BLaER1 (cell line): ENCODE measurements around the gene DESI1.
"Not testable (repeated sequence)": the region's sequence is repeated elsewhere in the genome, so short reads cannot be mapped to it uniquely, and the experiment has no call there.

ENCODE experiments used
- H3K27ac ChIP-seq: shearing (Covaris generic); formaldehyde crosslinking; 2 replicates; pipeline ENCODE4 v1.8.1; 2022
- H3K27me3 ChIP-seq: shearing (Covaris generic); formaldehyde crosslinking; 2 replicates; pipeline ENCODE4 v1.8.1; 2022
- H3K36me3 ChIP-seq: shearing (Covaris generic); formaldehyde crosslinking; 2 replicates; pipeline ENCODE4 v1.8.1; 2022
- H3K4me1 ChIP-seq: shearing (Covaris generic); formaldehyde crosslinking; 2 replicates; pipeline ENCODE4 v1.8.1; 2022
- H3K4me2 ChIP-seq: shearing (Covaris generic); formaldehyde crosslinking; 2 replicates; pipeline ENCODE4 v1.8.1; 2022
- H3K4me3 ChIP-seq: shearing (Covaris generic); formaldehyde crosslinking; 2 replicates; pipeline ENCODE4 v1.8.1; 2022
- H3K9ac ChIP-seq: shearing (Covaris generic); formaldehyde crosslinking; 2 replicates; pipeline ENCODE4 v1.8.1; 2022
- H3K9me3 ChIP-seq: shearing (Covaris generic); formaldehyde crosslinking; 2 replicates; pipeline ENCODE4 v1.8.1; 2022
- H4K20me1 ChIP-seq: shearing (Covaris generic); formaldehyde crosslinking; 2 replicates; pipeline ENCODE4 v1.8.1; 2022
- Cebpa-rat ChIP-seq: shearing (Covaris generic); IDR thresholded peaks from 2 replicates; pipeline ENCODE4 v1.8.1; 2022

DESI1 gene

DNA sequence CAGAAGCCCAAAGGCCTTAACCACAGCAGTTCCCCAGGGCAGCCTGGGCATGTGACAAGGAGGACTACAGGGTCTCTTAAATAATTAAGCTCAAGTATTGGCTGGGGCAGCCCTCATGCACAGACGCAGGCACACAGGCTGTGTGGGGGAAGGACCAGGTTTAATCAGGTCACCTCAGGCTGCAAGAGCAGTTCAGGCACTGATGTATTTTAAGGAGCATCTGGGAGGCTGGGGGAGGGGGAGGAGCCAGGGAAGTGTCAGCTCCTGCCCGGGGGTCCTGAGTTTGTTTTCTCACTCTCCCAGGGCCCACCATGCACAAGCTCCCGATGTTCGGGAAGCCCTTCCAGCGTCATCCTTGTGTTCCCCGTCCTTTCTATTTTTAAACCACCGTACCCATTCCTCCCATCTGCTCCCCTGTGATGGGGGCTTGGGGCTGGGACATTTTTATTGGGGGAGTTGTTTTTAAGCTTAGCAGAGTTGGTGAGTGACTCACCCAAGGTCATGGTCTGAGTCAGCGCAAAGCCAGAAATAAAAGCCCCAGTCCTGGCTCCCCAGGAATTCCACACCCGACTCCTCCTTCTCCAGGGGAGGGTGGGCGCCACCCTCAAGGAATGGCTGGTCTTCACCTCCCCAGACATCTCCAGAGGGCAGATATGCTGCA, 57.7 kb downstream of the DESI1 start:
- Histone ChIP-seq H3K4me3 (no peak overlapping the region), H3K27me3 (peaks cover 16% of the 10 kb centered on the region), H3K9me3 (no peaks in the 10 kb centered on the region), H3K4me2 (peak overlapping the region; percentile 43), H3K36me3 (no peaks in the 10 kb centered on the region), H4K20me1 (no peaks in the 10 kb centered on the region), H3K27ac (no peak overlapping the region), H3K4me1 (peaks cover 20% of the 10 kb centered on the region), H3K9ac (no peak overlapping the region)
- TF ChIP-seq Cebpa-rat, result no peak

DNA sequence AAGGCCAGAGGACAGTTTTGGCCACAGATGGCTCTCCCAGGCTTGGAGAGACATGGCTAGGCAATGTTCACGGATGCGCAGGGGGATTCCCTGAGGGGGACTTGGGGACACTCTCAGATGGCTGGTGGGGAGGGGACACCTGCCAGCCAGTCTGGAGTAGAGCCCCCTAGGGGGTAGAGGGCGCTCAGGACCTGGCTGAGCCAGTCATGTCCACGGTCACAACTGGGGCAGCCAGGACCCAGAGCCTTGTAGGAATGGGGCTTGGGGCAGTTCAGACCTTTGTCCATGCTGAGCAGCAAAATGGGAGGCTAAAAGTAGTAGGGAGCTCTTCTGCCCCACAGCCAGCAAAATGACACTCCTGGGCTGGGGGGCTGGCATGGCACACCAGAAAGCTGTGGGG, 58.4 kb downstream of the DESI1 start:
- Histone ChIP-seq H3K4me3 (no peak overlapping the region), H3K4me2 (peak overlapping the region; percentile 43), H3K36me3 (no peaks in the 10 kb centered on the region), H3K4me1 (peaks cover 28% of the 10 kb centered on the region), H3K9me3 (no peaks in the 10 kb centered on the region), H3K9ac (no peak overlapping the region), H4K20me1 (no peaks in the 10 kb centered on the region), H3K27me3 (peaks cover 16% of the 10 kb centered on the region), H3K27ac (no peak overlapping the region)
- TF ChIP-seq Cebpa-rat, result no peak

DNA sequence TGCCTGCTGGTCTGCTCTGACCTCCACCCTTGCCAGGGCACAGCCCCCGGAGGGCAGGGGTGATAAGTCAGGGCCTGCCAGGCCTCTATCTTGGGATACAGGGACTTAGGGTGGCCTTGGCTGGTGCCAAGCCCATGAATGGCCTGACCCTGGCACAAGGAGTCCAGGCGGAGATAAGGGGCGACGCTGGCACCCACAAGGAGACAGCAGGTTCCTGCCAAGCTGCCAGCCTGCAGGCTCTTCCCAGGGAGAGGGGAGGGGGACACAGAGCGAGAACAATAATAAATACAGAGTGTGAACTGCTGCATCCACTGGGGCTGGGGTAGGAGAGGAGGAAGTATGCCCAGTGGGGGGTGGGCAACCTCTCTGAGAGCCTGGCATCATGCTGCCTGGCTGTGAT, 59.1 kb downstream of the DESI1 start:
- Histone ChIP-seq H3K4me2 (0 out of 2 replicates have a peak overlapping the region, but pooled peaks have one; percentile 43), H3K4me3 (no peak overlapping the region)
- no peak for TF ChIP-seq Cebpa-rat

DNA sequence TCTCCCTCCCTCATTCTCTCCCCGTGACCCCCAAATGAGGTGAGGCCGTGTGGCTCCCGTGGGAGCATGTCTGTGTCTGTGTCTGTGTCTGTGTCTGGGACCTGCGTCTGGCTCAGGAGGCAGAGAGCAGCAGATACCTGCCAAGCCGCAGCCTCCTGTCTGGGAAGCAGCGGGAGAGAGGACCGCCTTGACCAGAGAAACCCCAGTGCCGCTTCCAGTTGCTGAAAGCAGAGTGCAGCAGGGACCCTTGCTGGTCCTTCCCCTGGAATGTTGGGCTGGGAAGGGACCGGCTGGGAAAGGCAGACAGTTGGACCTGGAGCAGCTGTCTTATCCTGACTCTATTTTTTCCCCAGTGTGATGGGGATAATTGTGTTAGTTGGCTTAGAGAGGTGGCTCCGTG, 59.5 kb downstream of the DESI1 start:
- H3K27me3 ChIP-seq, result peaks cover 16% of the 10 kb centered on the region
- H3K9ac ChIP-seq, result no peak overlapping the region
- no peaks in the 10 kb centered on the region for H3K36me3 ChIP-seq
- no peak overlapping the region for H3K27ac ChIP-seq
- peak overlapping the region; percentile 21 for H3K4me2 ChIP-seq
- H3K9me3 ChIP-seq, result no peaks in the 10 kb centered on the region
- peaks cover 38% of the 10 kb centered on the region for H3K4me1 ChIP-seq
- no peak overlapping the region for H3K4me3 ChIP-seq
- H4K20me1 ChIP-seq, result no peaks in the 10 kb centered on the region
- no peak for TF ChIP-seq Cebpa-rat

More for the DNA sequence above, 59.1 kb downstream of the DESI1 start:
- H3K9me3 ChIP-seq, result no peaks in the 10 kb centered on the region
- no peak overlapping the region for H3K27ac ChIP-seq
- peaks cover 16% of the 10 kb centered on the region for H3K27me3 ChIP-seq
- H4K20me1 ChIP-seq, result no peaks in the 10 kb centered on the region
- H3K4me1 ChIP-seq, result peaks cover 34% of the 10 kb centered on the region
- H3K9ac ChIP-seq, result no peak overlapping the region
- H3K36me3 ChIP-seq, result no peaks in the 10 kb centered on the region

DNA sequence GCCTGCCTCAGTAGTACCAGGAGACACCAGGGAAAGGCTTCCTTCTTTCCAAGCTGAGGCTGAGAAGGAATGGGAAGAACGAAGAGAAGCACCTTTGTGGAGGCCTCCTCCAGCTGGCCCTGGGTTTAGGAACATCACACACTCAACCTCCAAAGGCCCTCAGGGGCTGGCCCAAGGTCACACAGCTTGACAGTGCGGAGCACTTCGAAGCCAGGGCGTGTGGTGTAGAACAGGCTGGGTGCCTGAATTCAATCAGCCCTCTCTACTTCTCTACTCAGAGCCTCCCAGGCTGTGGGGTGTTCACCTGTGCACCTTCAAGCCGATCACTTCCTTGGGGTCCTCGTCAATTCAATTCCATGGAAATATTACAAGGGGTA, 60.8 kb downstream of the DESI1 start:
- no peak overlapping the region for H3K9ac ChIP-seq
- no peak overlapping the region for H3K4me2 ChIP-seq
- TF ChIP-seq Cebpa-rat, result no peak
- no peak overlapping the region for H3K27ac ChIP-seq
- H3K4me3 ChIP-seq, result no peak overlapping the region
- H4K20me1 ChIP-seq, result no peaks in the 10 kb centered on the region
- no peaks in the 10 kb centered on the region for H3K36me3 ChIP-seq
- peaks cover 43% of the 10 kb centered on the region for H3K4me1 ChIP-seq
- H3K27me3 ChIP-seq, result peaks cover 16% of the 10 kb centered on the region
- no peaks in the 10 kb centered on the region for H3K9me3 ChIP-seq

DNA sequence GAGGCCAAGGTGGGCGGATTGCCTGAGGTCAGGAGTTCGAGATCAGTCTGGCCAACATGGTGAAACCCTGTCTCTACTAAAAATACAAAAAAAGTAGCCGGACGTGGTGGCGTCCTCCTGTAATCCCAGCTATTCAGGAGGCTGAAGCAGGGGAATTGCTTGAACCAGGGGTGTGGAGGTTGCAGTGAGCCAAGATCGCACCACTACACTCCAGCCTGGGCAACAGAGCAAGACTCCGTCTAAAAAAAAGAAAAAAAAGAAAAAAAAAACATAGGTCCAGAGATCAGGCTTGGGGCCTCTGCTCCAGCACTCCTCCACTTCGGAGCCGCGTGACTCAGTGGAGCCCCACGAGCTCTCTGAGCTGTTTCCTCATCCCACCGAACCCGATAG, 62.6 kb downstream of the DESI1 start:
- 0 out of 2 replicates have a peak overlapping the region, but pooled peaks have one; percentile 60 for H3K27ac ChIP-seq
- H3K9ac ChIP-seq, H3K9me3 ChIP-seq, H3K36me3 ChIP-seq, H3K4me3 ChIP-seq, H4K20me1 ChIP-seq: not testable (repeated sequence)
- peak overlapping the region; percentile 83 for H3K4me2 ChIP-seq
- H3K4me1 ChIP-seq, result peaks cover 40% of the 10 kb centered on the region
- peaks cover 16% of the 10 kb centered on the region for H3K27me3 ChIP-seq

DNA sequence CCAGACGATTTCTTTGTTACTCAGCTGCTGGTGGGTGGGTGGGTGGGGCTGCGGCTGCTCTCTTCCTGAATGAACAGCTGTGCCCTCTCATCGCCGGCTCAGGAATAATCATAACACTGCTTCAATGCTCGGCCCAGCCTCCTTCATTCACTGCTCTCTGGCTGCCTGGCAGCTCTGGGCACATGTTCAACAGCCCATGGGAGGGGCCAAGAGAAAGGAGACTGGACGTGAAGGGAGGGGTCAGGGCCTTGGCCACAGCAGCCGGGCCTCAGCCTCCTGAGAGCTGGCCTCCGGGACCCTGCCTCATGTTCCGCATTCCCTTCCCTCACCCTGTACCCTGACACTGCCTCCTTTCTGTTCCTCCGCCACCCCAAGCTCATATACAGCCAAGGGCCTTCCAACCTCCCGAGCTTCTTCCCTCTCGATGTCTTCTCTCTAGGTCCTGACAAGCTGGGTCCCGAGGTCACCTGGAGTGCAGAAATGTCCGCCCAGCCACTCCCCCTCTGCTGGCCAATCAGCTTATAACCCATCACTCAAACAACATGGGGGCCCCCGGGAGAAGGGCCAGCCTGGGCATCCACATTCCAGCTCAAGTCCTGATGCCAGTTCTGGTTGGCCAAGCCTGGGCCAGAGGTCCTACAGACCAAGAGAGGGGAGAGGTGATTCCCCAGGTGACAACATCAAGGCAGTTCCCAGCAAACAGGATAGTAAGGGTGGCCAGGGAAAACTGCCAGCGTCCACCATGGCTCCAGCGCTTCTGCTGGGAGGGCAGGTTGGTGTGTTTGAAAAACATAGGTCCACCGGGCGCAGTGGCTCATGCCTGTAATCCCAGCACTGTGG, 63.2 kb downstream of the DESI1 start:
- Histone ChIP-seq H3K4me3 (no peak overlapping the region; the same call in 1 of the 2 replicates), H3K9ac (peak overlapping the region; percentile 55; the same call in 1 of the 2 replicates), H3K27me3 (peaks cover 16% of the 10 kb centered on the region), H3K9me3 (no peaks in the 10 kb centered on the region), H3K27ac (peak overlapping the region; percentile 60; the same call in 1 of the 2 replicates), H3K4me2 (peak overlapping the region; percentile 83), H3K4me1 (peaks cover 34% of the 10 kb centered on the region), H4K20me1 (no peaks in the 10 kb centered on the region), H3K36me3 (no peaks in the 10 kb centered on the region)
- no peak for TF ChIP-seq Cebpa-rat

DNA sequence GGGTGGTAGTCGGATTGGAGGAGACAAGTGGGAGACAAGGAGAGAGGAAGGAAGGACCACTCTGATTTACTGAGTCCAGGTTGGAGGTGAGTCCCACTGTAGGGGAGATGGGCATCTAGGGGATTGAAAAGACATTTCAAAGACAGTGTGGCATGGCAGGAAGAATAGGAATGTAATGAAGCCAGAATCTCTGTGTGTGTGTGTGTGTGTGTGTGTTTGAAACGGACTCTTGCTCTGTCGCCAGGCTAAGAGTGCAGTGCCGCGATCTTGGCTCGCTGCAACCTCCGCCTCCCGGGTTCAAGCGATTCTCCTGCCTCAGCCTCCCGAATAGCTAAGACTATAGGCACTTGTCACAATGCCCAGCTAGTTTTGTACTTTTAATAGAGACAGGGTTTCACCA, 64.3 kb downstream of the DESI1 start:
- no peaks in the 10 kb centered on the region for H3K36me3 ChIP-seq
- peak overlapping the region; percentile 71; the same call in 1 of the 2 replicates for H3K27ac ChIP-seq
- peaks cover 11% of the 10 kb centered on the region for H3K27me3 ChIP-seq
- peaks cover 24% of the 10 kb centered on the region for H3K4me1 ChIP-seq
- H3K4me2 ChIP-seq, result peak overlapping the region; percentile 83
- no peak for TF ChIP-seq Cebpa-rat
- peak overlapping the region; percentile 68; the same call in 1 of the 2 replicates for H3K9ac ChIP-seq
- H4K20me1 ChIP-seq, result no peaks in the 10 kb centered on the region
- no peaks in the 10 kb centered on the region for H3K9me3 ChIP-seq
- no peak overlapping the region for H3K4me3 ChIP-seq

DNA sequence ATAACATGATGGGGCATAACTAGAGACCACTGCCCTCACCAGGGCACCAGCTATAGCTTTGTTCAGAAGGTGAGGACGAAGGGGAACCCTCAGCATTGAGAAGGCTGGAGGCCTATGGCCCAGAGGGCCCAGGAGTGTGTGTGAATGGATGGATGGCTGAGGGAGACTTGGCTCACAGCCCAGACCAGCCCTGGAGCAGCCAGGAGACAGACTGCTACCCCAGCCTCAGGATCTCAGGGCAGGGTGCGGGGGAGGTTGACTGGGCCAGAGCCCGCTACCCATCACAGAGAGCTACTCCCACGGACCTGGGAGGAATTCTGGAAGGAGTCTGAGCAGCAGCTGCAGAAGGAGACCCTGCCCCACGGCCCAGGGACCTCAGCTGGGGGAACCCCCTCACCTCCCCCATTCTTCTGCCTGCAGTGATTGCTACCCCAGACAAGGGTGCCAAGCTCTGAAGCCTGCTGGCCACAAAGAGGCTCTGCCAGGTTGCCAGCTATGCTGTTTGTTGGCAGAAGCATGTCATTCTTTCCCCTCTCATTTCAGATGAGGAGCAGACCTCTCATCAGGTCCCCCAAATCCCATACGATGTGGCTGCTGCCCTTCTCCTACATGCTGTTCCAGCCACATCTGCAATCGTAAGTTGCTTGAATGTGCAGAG, 65.4 kb downstream of the DESI1 start:
- peaks cover 24% of the 10 kb centered on the region for H3K4me1 ChIP-seq
- no peak overlapping the region for H3K9ac ChIP-seq
- no peaks in the 10 kb centered on the region for H4K20me1 ChIP-seq
- no peaks in the 10 kb centered on the region for H3K9me3 ChIP-seq
- no peak overlapping the region for H3K4me3 ChIP-seq
- no peak overlapping the region for H3K27ac ChIP-seq
- H3K27me3 ChIP-seq, result no peaks in the 10 kb centered on the region
- no peaks in the 10 kb centered on the region for H3K36me3 ChIP-seq
- TF ChIP-seq Cebpa-rat, result no peak
- no peak overlapping the region for H3K4me2 ChIP-seq
